ENCODE results near the gene RPL7A.

- TF ChIP-seq ZNF563 (CRISPR knock-in tag; IDR thresholded peaks at IDR 0.05) (no peak), GMEB2 (CRISPR knock-in tag; IDR thresholded peaks at IDR 0.05; ENCODE audit: low read depth) (no peak), CENPBD1 (CRISPR knock-in tag; IDR thresholded peaks at IDR 0.05; ENCODE audit: borderline replicate concordance, low read depth) (no peak), GLMP (CRISPR knock-in tag; IDR thresholded peaks at IDR 0.05; ENCODE audit: borderline replicate concordance) (no peak), ELK4 (CRISPR knock-in tag; IDR thresholded peaks at IDR 0.05; ENCODE audit: borderline replicate concordance) (no peak)
Observed at GRCh38 chr9:133333011-133333410, 15.0 kb upstream of the RPL7A start.

All from HepG2 (cell line).